LNCAP (cell line): Measurements from ENCODE around the gene PSTPIP2.

Source experiments
- CTCF ChIP-seq: fragments of 450-650 bp; IDR thresholded peaks from 2 replicates; pipeline ENCODE4 v1.5.1; 2017; ENCODE audit warnings: mild to moderate bottlenecking

The PSTPIP2 gene

GRCh38 chr18:46067438-46068007 is 4.5 kb downstream of the PSTPIP2 start:
- TF ChIP-seq CTCF: no peak

GRCh38 chr18:46062781-46063180 is 9.3 kb downstream of the PSTPIP2 start:
- TF ChIP-seq CTCF: no peak

GRCh38 chr18:46061796-46062195 is 10.3 kb downstream of the PSTPIP2 start:
- TF ChIP-seq CTCF: no peak

- TF ChIP-seq CTCF: no peak
Observed at GRCh38 chr18:46061387-46061786, 10.7 kb downstream of the PSTPIP2 start.

GRCh38 chr18:46060359-46060841 is 11.7 kb downstream of the PSTPIP2 start:
- TF ChIP-seq CTCF: no peak

- no peak for TF ChIP-seq CTCF
Observed at GRCh38 chr18:46055838-46056230, 16.2 kb downstream of the PSTPIP2 start.

- no peak for TF ChIP-seq CTCF
Observed at GRCh38 chr18:46054956-46055837, 16.9 kb downstream of the PSTPIP2 start.
